Colonic mucosa (tissue), 4 donors: ENCODE results near the gene MCF2L. TPM values are rescaled to one million over a fixed set of nuclear protein-coding genes. Genes with fewer than 3 reads are reported as not detected.

ENCODE experiments used
- DNase-seq: peaks from one replicate; pipeline ENCODE4 v3.0.0-alpha.2; 2020
- H3K27ac ChIP-seq: fragments of 200-600 bp; one replicate; pipeline ENCODE4 v1.8.0; 2021
- H3K27me3 ChIP-seq: fragments of 200-600 bp; one replicate; pipeline ENCODE4 v1.8.0; 2021
- H3K36me3 ChIP-seq: fragments of 200-600 bp; one replicate; pipeline ENCODE4 v1.8.0; 2021
- H3K4me1 ChIP-seq: fragments of 200-600 bp; one replicate; pipeline ENCODE4 v1.8.0; 2021; ENCODE audit warnings: mild to moderate bottlenecking
- H3K4me3 ChIP-seq: fragments of 200-600 bp; one replicate; pipeline ENCODE4 v1.8.0; 2021
- H3K9ac ChIP-seq, 2 donors: one replicate each; pipeline ENCODE4 v1.7.0; 2013; ENCODE audit warnings: control low read depth in 2 of 2, low read depth in 2 of 2, low read length in 2 of 2
- H3K9me3 ChIP-seq: fragments of 200-600 bp; one replicate; pipeline ENCODE4 v1.8.0; 2021
- CTCF ChIP-seq: fragments of 200-600 bp; IDR thresholded peaks from one replicate; pipeline ENCODE4 v1.8.0; 2022; ENCODE audit warnings: antibody characterized with exemption, mild to moderate bottlenecking
- intact Hi-C: fragments of 100-400 bp; cut with DNase I; formaldehyde crosslinking; loops from one replicate; pipeline ENCODE4 v1.14.1; 2022
- total RNA-seq, 2 donors: library from RNA; stranded (reverse); fragmentation: NEBNext Ultra II Directional in 1 of 2; extraction: Animal tissue kit (Norgen Biotek cat#: 25700) in 1 of 2; gene quantifications; one replicate each; pipeline ENCODE4 v1.2.1, GENCODE V29; 2021
- donor health status: healthy.
- donor health status: DM: no; HTN: no; CAD: no.
- donor health status: DM: no; HTN: no; CAD: no.

Gene MCF2L
- total RNA-seq, 2 donors from 2014 or later: 45.0 to 88.3 TPM

DNA sequence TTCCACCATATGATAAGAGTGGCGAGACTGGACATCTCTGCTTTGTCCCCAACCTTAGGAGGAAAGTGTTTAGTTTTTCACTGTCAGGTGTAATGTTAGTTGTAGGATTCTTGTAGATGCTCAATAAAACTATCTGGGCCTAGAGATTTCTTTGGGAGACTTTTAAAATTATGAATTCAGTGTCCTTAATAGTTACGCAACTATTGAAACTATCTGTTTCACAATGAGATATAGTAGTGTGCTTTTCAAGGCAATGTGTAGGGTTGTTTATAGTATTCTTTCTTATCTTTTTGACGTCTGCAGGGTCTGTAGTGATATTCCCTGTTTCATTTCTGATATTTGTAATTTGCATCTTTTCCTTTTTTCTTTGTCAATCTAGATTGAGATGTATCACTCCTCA, 103.4 kb downstream of the MCF2L start:
- Histone ChIP-seq H3K4me3 (no peak overlapping the region), H3K27me3 (no peaks in the 10 kb centered on the region), H3K27ac (no peak overlapping the region), H3K4me1 (no peaks in the 10 kb centered on the region), H3K9me3 (no peaks in the 10 kb centered on the region), H3K9ac (no peak overlapping the region), H3K36me3 (no peaks in the 10 kb centered on the region)
- no peak for DNase-seq
- TF ChIP-seq CTCF: no peak
- intact Hi-C loops: no loop called here

DNA sequence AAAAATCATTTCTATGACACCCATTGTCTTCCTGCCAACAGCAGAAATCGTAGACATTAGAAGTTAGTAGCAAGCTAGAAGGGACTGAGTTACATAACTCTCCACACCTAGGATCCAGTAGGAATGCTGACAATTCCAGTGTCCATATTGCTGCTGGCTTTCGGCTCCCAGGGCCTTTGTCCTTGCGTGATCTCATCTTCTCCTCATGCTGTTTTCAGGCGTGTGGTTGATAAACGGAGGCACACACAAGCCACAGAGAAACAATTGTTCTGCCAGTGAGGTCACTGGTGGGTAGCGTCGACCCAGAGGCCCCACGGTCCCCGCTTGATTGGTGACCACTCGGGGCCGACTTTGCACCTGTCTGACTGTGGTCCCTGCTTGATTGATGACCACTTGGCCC, 104.9 kb downstream of the MCF2L start:
- no peak for DNase-seq

DNA sequence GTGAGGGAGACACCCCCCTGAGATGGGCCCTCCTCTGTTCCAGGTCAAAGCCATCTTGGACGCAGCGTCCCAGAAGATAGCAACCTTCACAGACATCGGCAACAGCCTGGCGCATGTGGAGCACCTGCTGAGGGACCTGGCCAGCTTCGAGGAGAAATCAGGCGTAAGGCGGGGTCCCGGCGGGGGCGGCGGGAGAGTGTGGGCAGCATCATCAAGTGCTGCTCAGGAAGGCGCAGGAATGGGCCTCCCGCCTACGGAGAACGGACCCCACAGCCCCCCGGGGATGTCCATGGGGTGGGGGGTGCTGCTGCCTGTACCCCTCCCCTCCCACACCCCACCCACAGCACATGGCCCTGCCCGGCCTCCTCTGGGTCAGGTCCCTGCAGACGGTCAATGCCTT, 105.4 kb downstream of the MCF2L start:
- Histone ChIP-seq H3K9ac (no peak overlapping the region), H3K4me1 (no peaks in the 10 kb centered on the region), H3K36me3 (no peaks in the 10 kb centered on the region), H3K4me3 (no peak overlapping the region), H3K27ac (no peak overlapping the region), H3K27me3 (no peaks in the 10 kb centered on the region), H3K9me3 (no peaks in the 10 kb centered on the region)
- DNase-seq: no peak
- TF ChIP-seq CTCF: no peak
- intact Hi-C loops: no loop called here

More for the DNA sequence above, 104.9 kb downstream of the MCF2L start:
- H3K27me3 ChIP-seq: no peaks in the 10 kb centered on the region
- H3K36me3 ChIP-seq: no peaks in the 10 kb centered on the region
- no peaks in the 10 kb centered on the region for H3K4me1 ChIP-seq
- H3K4me3 ChIP-seq: no peak overlapping the region
- H3K9ac ChIP-seq: no peak overlapping the region
- no peak overlapping the region for H3K27ac ChIP-seq
- H3K9me3 ChIP-seq: no peaks in the 10 kb centered on the region
- intact Hi-C loops: no loop called here
- no peak for TF ChIP-seq CTCF

- H3K36me3 ChIP-seq: no peaks in the 10 kb centered on the region
- intact Hi-C loops: no loop called here
- no peaks in the 10 kb centered on the region for H3K9me3 ChIP-seq
- no peaks in the 10 kb centered on the region for H3K27me3 ChIP-seq
- no peak overlapping the region for H3K27ac ChIP-seq
- no peak overlapping the region for H3K9ac ChIP-seq
- no peaks in the 10 kb centered on the region for H3K4me1 ChIP-seq
- DNase-seq: no peak
- H3K4me3 ChIP-seq: no peak overlapping the region
- no peak for TF ChIP-seq CTCF
These were observed 105.9 kb downstream of the MCF2L start for GRCh38 chr13:113074876-113075275.

DNA sequence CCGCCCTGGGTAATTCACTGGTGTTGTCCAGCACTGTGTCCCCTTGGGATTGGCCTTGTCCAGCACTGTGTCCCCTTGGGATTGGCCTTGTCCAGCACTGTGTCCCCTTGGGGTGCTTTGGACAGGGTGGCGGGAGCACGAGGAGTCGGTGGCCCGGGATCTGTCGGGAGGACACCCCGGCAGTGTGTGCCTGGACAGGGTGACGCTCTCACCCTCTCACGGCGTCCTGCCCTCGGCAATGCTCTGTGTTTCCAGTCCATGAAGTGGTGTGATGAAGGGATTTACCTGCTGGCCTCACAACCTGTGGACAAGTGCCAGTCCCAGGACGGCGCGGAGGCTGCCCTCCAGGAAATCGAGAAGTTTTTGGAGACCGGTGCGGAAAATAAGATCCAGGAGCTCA, 106.7 kb downstream of the MCF2L start:
- H3K36me3 ChIP-seq: no peaks in the 10 kb centered on the region
- DNase-seq: no peak

More for the DNA sequence above, 106.7 kb downstream of the MCF2L start:
- Histone ChIP-seq H3K27ac (no peak overlapping the region), H3K9me3 (no peaks in the 10 kb centered on the region), H3K27me3 (no peaks in the 10 kb centered on the region), H3K4me3 (no peak overlapping the region), H3K4me1 (no peaks in the 10 kb centered on the region), H3K9ac (no peak overlapping the region)
- no peak for TF ChIP-seq CTCF
- intact Hi-C loops: no loop called here
